HG03039 (cell line): ENCODE measurements around the gene SELENOM.
"Not testable (repeated sequence)": the region's sequence is repeated elsewhere in the genome, so short reads cannot be mapped to it uniquely, and the experiment has no call there.

ENCODE experiments used
- ATAC-seq: cut with Tn5 transposase; IDR thresholded peaks from one replicate; pipeline ENCODE4 v1.9.1; 2021; ENCODE audit warnings: mild to moderate bottlenecking, moderate library complexity; ENCODE audit not compliant: unreplicated experiment

SELENOM gene

GRCh38 chr22:31106001-31106571 lies 1.3 kb downstream of the SELENOM start:
- no peak for ATAC-seq

DNA sequence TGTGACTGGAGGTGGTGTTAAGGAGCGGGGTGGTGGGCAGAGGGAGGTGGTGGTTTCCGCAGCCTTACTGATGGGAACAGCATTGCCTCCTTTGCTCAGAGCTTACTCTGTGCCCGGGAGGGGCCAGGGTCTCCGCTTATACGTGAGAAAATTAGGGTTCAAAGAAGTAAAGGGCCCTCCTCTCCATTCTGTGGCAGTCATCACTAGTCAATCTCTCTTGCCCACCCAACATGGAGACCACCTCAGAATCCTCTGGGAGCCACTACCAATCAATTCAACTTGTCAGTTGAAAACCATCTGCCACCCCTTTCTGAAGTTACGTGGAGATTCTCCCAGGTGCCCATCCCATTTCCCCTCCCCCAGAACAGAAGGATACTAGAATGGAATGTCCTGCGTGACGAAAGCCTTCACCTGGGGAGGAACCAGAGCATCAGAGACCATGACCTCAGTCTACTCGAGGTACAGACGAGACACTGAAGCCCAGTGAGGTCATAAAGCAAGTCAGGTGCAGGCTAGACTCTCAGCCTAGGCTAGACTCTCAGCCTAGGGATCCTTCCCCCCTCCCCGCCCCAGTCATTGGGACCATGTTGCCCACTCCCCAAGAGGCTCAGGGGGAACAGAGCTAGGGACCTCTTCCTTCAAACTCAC lies 2.0 kb downstream of the SELENOM start:
- ATAC-seq: no peak

- ATAC-seq: no peak
Measured at GRCh38 chr22:31104869-31105268, 2.5 kb downstream of the SELENOM start.

DNA sequence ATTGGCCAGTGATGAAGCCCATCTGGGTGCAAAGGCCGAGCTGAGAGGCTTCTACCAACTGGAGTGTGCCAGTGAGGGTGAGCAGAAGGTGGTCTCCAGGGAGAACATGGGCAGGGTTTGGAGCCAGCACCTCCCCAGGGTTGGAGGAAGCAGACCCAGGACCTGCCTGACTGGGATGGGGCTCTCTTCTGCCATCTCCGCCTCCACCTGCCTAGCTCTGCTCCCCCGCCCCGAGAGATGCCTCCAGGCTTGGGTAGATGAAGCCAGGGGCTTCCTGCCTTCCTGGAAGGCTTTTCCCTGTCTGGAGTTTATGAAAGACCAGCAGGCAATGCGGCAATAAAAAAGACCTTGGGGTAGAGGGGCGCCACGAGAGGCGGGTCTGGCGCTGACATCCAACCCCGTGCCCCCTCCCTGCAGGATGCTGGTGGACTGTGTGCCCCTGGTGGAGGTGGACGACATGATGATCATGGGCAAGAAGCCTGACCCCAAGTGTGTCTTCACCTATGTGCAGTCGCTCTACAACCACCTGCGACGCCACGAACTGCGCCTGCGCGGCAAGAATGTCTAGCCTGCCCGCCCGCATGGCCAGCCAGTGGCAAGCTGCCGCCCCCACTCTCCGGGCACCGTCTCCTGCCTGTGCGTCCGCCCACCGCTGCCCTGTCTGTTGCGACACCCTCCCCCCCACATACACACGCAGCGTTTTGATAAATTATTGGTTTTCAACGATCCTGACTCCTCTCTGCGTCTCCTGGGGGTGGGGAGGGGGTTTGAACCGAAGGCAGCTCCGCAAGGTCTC lies 3.3 kb downstream of the SELENOM start:
- no peak for ATAC-seq

DNA sequence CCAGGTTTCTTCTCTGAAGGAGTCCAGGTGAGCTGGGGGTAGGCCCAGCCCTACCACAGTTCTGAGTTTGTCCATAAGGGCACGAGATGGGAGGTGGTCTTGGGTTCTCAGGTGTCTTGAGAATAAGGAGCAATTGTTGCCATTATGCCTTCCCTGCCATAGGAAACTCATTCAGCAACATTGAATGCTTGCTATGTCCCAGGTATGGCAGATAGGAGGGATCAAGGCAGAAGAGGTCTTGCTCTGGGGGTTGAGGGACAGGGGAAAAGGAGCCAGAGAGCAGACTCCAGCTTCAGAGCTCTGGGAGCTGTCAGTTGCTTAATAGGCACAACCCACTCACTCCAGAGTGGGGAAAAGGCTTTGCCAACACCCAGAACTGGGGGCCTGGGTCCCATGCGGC lies 4.3 kb downstream of the SELENOM start:
- ATAC-seq: no peak

GRCh38 chr22:31102441-31103081 lies 4.8 kb downstream of the SELENOM start:
- ATAC-seq: no peak

DNA sequence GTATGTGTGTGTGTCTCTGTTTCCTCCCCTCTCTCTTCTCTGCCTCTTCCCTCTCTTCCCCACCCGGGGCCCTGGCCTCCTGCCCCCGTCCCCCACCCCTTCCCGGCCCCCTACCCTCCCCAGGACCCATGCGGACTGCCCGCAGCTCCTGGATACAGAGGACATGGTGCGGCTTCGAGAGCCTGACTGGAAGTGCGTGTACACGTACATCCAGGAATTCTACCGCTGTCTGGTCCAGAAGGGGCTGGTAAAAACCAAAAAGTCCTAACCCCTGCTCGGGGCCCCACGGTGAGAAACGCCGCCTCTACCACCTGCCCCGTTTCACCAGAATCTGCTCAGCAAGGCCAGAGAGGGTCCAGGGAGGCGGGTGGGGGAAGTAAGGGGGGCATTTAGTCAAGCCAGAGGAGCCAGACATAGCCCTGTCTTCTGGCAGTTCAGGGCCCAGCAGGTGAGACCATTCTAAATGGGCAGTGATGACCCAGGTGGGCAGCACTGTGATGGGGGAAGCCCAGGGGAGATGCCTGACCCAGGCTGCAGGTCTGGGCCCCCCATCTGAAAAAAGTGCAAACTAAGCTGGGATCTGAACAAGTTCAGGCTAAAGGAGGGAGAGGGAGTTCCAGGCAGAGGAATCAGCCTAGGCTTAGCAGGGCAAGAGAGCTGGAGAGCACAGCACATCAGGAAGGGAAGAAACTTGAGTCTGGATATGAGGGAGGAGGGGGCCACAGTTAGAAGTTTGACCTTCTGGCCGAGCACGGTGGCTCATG lies 6.4 kb downstream of the SELENOM start:
- ATAC-seq: no peak

GRCh38 chr22:31099841-31100761 lies 7.3 kb downstream of the SELENOM start:
- ATAC-seq: no peak

- ATAC-seq: no peak
Measured at GRCh38 chr22:31099386-31099785, 8.0 kb downstream of the SELENOM start.

DNA sequence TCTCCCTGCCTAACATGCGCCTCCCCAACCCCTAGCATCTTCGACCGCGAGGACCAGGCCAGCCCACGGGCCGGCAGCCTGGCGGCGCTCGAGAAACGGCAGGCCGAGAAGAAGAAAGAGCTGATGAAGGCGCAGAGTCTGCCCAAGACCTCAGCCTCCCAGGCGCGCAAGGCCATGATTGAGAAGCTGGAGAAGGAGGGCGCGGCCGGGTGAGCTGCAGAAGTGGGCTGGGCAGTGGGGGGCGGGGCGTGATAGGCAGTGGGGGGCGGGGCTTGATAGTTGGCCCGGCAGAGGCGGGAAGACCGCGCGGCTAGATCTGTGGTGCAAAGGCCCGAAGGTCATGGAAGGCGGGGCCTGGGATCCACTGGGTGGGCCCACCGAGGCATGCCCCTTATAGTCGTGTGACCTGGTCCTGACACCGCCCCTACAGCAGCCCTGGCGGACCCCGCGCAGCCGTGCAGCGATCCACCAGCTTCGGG lies 8.7 kb downstream of the SELENOM start:
- ATAC-seq: no peak

DNA sequence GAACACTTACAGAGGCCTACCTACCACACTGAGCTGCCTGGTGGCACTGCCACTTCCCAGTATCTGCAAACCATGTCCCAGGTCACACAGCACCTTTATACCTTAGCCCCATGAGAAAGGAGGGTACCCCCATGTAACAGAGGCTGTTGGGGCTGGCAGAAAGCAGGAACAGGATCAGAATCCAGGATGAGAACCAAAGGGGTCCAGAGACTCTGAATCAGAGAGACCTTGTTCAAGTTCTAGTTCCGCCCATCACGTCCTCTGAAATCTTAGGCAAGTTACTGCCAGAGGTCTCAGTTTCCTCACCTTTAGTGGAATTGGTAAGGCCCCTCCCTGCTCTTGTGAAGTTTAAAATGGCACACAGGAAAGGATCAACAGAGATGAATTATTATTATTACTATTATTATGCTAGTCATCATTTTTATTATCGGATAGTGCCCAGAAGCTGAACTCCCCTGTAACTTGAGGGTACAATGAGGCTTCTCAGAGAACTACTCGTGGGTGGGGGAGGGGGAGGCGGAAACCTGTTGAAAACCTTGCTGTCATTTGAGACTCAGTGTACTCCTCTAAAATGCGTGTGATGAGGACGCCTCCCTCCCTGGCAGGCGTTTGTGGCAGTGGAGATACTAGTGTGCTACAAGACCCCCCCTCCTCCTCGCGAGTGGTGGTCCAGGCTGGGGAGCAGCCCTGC lies 9.3 kb downstream of the SELENOM start:
- no peak for ATAC-seq

DNA sequence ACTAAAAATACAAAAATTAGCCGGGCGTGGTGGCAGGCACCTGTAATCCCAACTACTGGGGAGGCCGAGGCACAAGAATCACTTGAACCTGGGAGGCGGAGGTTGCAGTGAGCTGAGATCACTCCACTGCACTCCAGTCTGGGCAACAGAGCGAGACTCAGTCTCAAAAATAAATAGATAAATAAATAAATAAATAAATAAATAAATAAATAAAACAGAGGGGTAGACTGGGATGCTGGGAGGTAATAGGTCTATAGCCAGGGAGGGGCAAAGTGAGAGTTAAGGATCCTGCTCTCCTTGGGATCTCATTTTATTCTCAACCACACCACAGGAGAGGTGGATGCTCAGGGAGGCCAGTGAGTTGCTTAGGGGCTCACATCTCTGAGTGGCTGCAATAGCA lies 9.8 kb downstream of the SELENOM start:
- not testable (repeated sequence) for ATAC-seq

- ATAC-seq: no peak
Measured at GRCh38 chr22:31096657-31097279, 10.6 kb downstream of the SELENOM start.

DNA sequence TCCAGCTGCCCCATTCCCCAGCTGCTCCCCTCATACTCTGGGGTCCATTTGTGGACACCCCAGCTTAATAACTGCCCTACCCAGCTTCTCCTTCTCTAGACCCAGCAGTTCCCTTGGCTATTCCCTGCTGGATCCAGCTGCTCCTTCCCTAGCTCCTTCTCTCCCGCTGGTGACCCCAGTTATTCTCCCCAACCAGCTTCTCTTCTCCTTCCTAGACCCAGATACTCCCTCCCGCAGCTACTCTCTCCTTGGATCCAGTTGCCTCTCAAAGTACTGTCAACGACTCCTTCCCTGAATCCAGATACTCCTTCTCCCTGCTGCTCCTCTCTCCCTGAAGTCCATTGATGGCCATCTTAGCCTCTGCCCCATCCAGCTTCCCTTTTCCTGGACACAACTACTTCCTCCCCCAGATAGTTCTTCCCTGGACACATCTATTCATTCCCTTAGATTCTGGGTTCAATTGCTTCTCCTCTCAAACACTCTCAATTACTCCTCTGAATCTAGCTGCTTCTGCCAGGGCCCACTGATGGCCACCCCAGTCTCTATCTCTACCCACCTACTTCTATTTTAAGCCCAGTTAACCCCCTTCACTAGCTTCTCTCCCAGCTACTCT lies 11.6 kb downstream of the SELENOM start:
- no peak for ATAC-seq

DNA sequence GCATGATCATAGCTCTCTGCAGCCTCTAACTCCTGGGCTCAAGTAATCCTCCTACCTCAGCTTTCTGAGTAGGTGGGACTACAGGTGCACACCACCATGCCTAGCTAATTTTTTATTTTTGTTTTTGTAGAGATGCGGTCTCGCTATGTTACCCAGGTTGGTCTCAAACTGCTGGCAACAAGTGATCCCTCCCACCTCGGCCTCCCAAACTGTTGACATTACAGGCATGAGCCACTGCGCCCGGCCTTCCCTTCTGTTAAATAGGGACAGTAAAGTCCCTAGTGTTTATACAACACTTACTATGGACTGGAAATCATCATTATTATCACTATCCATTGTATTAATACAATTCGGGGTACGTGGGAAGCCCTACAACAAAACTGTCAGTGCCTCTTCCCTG lies 12.6 kb downstream of the SELENOM start:
- ATAC-seq: no peak

DNA sequence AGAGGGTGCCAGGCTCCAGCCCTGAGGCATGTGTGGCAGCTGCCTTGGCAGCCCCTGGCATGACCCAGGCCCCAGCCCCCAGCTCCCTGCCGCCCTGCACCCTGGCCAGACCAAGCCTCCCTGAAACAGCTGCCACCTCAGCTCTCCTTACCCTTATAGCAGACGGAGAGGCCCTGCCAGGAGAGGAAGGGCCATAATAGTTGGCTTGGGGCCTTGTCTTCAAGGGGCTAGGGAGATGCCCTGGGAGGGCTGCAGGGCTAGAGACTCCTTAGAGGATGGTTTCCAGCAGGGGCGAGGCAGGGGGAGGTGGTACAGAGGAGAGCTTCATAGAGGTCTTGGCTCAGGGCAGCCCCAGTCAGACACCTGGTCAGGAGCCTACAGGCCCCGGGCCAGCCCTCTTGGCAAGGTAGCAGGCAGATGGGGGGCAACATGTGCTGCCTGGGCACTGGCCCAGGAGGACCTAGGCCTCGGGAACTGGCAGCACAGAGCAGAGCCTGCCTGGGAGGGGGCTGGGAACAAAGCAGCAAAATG lies 13.3 kb downstream of the SELENOM start:
- no peak for ATAC-seq

- no peak for ATAC-seq
Measured at GRCh38 chr22:31093086-31093850, 14.1 kb downstream of the SELENOM start.
